HEK293 (cell line): ENCODE measurements around the gene PPP1R9B.

ENCODE experiments used
- CTCF ChIP-seq: fragments of 450-650 bp; formaldehyde crosslinking; IDR thresholded peaks from 2 replicates; pipeline ENCODE4 v1.5.1; 2016; ENCODE audit warnings: missing biosample characterization, missing genetic modification characterization
- PRDM2 ChIP-seq: fragments of 450-650 bp; formaldehyde crosslinking; IDR thresholded peaks from 2 replicates; pipeline ENCODE4 v1.5.1; 2016; ENCODE audit warnings: missing biosample characterization, missing genetic modification characterization, borderline replicate concordance
- ZNF19 ChIP-seq: fragments of 450-650 bp; formaldehyde crosslinking; IDR thresholded peaks from 2 replicates; pipeline ENCODE4; 2016; ENCODE audit warnings: missing biosample characterization, missing genetic modification characterization, low read depth
- ZNF324 ChIP-seq: fragments of 450-650 bp; formaldehyde crosslinking; IDR thresholded peaks from 2 replicates; pipeline ENCODE4 v1.5.1; 2016; ENCODE audit warnings: missing biosample characterization, missing genetic modification characterization
- ZNF350 ChIP-seq: fragments of 450-650 bp; formaldehyde crosslinking; IDR thresholded peaks from 2 replicates; pipeline ENCODE4 v1.5.0; 2017; ENCODE audit warnings: missing biosample characterization, mild to moderate bottlenecking, missing genetic modification characterization
- ZNF654 ChIP-seq: fragments of 450-650 bp; formaldehyde crosslinking; IDR thresholded peaks from 2 replicates; pipeline ENCODE4 v1.5.1; 2016; ENCODE audit warnings: low read depth, missing biosample characterization, missing genetic modification characterization

GRCh38 chr17:50190603-50191358 is 40.3 kb upstream of the PPP1R9B start:
- TF ChIP-seq ZNF654 (tag by site-specific recombination) (no peak), PRDM2 (tag by site-specific recombination) (no peak), CTCF (no peak), ZNF324 (tag by site-specific recombination) (no peak), ZNF350 (tag by site-specific recombination) (no peak), ZNF19 (tag by site-specific recombination) (no peak)
